GM15510 (cell line): ENCODE results near the gene TMEM247.

ENCODE experiments used
- POLR2A ChIP-seq: IDR thresholded peaks from 3 replicates; pipeline ENCODE4 v1.6.1; 2011; ENCODE audit warnings: borderline replicate concordance; ENCODE audit not compliant: insufficient read length; ENCODE audit errors: extremely low read depth

Gene TMEM247

GRCh38 chr2:46498681-46499080 lies 19.3 kb downstream of the TMEM247 start:
- no peak for TF ChIP-seq POLR2A

DNA sequence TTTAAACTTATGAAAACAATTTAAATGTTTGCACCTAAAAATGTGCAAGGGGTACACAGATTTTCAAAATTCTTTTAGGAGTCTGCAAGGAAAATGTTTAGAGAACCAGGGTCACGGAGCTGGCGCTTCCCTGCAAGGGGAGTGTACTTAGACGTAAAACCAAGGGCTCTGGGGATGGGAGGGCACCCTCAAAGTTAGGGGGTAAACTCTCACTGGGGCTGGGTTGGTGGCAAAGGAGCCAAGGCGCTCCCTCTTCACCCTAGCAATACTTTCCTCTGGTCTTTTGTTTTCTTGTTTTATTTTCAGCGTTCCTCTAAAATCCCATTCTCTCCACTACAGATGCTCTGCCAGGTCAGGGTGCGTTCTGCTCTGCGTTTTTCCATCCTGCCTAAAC lies 20.0 kb downstream of the TMEM247 start:
- no peak for TF ChIP-seq POLR2A

DNA sequence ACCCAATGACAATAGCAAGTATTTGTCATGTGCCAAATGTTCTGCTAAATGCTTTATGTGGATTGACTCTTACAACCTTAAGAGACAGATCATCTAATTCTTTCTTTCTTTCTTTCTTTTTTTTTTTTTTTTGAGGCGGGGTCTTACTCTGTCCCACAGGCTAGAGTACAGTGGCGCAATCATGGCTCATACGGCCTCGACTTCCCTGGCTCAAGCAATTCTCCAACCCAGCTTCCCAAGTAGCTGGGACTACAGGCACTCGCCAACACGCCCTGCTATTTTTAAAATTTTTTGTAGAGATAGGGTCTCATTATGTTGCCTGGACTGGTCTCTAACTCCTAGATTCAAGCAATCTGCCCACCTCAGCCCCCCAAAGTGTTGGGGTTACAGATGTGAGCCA lies 21.4 kb downstream of the TMEM247 start:
- TF ChIP-seq POLR2A: no peak

DNA sequence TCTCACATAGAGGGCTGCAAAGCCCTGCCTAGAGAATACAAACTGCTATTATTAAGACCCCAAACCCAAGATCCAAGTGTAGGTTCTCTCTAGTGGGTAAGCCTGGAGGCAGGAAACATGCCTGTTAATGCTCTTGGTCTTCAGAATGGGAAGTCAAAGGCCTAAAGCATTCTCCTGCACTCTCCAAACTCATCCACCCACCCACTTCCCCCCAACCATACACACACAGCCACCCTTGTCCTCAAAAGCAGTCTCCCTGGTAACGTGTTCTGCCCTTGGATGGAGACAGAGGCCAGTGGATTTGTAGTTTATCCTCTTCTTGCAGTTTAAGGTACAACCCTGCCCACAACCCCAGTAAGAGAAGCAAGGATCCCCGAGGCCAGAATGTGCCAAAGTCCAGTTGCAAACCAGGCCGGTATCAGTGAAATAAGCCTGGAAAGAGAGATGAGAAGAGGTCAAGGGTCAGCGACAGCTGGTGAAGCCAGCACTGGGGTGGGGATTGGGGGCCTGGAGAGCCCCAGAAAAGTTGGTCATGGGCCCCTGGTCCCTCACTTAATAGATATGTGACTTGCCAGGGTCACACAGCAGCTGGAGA lies 23.0 kb downstream of the TMEM247 start:
- no peak for TF ChIP-seq POLR2A

GRCh38 chr2:46503686-46504085 lies 24.3 kb downstream of the TMEM247 start:
- TF ChIP-seq POLR2A: no peak

DNA sequence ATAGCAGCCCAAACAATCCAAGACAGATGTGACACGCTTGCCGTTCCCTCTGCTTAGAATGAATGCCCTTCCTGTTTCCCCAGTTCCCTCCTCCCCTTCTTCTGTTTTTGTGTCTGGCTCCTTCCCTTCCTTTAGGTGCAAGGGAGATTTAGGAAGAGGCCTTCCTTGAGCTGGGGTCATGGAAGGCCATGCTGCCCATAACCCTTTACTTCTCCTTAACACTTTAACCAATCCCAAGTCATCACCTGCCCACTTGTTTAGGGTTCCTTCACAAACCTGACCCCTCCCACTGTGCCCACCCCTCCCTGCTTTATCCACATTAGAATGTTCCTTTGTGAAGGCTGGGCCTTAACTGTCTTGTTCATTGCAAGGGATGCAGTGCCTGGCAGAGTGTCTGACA lies 24.9 kb downstream of the TMEM247 start:
- TF ChIP-seq POLR2A: no peak

GRCh38 chr2:46504685-46505471 lies 25.5 kb downstream of the TMEM247 start:
- TF ChIP-seq POLR2A: no peak

- no peak for TF ChIP-seq POLR2A
These were observed 26.1 kb downstream of the TMEM247 start for GRCh38 chr2:46505472-46505783.

- no peak for TF ChIP-seq POLR2A
These were observed 26.9 kb downstream of the TMEM247 start for GRCh38 chr2:46506131-46506706.

DNA sequence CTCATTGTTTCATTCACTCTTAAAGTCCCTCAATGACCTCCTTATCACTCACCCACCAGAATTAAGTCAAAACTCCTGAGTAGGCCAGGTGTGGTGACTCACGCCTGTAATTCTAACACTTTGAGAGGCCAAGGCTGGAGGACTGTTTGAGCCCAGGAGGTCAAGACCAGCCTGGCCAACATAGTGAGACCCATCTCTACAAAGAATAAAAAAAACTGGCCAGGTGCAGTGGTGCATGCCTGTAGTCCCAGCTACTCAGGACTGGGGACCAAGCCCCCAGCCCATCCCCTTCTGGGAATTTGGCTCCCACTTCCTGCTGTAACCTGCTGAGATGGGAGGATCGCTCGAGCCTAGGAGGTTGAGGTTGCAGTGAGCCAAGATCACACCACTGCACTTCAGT lies 28.9 kb downstream of the TMEM247 start:
- TF ChIP-seq POLR2A: no peak

GRCh38 chr2:46508759-46509158 lies 29.4 kb downstream of the TMEM247 start:
- no peak for TF ChIP-seq POLR2A

DNA sequence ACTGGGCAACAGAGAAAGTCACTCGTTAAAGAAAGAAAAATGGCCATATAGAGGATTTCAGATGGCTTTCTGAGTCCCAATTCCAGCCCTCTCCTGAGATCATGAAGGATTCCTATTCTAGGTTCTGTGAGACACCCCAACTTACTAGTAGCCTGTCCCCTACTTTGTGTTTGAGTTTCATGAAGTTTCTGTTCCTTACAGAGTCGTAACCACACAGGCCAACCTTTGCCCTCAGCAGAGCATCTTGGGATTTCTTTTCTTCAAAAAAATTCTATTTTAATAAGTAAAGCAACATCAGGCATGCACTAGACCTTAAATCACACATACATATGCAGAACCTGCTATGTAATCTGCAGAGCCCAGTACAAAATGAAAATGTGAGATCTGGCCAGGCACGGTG lies 30.4 kb downstream of the TMEM247 start:
- no peak for TF ChIP-seq POLR2A

- TF ChIP-seq POLR2A: no peak
These were observed 31.3 kb downstream of the TMEM247 start for GRCh38 chr2:46510598-46511177.

DNA sequence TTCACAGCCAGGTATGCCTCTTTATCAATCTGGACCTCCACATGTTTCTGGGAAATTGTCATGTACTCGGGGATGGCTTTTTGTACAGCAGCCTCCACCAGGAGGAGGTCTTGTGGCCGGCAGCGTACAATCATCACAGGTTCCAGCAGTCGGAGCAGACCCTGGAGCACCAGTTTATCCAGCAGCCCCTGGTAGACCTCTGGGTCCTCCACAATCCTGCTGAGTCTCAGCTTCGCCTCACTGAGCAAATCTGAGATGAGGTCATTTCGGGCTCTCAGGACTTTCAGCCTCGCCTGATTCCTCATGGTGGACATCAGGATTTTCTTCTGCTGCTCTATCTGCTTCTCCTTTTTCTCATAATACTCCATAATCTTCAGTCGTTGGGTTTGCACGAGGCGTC lies 32.8 kb downstream of the TMEM247 start:
- no peak for TF ChIP-seq POLR2A

DNA sequence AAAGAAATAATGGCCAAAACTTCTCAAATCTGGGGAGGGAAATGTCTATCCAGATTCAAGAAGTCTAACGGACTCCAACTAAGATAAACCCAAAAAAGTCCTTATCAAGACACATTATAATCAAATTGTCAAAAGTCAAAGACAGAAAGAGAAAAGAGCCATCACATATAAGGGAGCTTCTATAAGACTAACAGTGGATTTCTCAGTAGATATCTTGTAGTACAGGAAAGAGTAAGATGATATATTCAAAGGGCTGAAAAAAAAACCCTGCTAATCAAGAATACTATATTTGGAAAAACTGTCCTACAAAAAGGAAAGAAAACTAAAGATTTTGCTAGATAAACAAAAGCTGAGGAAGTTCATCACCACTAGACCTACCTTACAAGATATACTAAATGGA lies 35.4 kb downstream of the TMEM247 start:
- TF ChIP-seq POLR2A: no peak

GRCh38 chr2:46517485-46517884 lies 38.1 kb downstream of the TMEM247 start:
- no peak for TF ChIP-seq POLR2A
